ENCODE results near the gene MAB21L4. TPM values are rescaled to one million over a fixed set of nuclear protein-coding genes. Genes with fewer than 3 reads are reported as not detected.

MAB21L4 gene
- polyA plus RNA-seq, 1 of the 3 experiments (the other 2 are of a cell fraction) = not detected

DNA sequence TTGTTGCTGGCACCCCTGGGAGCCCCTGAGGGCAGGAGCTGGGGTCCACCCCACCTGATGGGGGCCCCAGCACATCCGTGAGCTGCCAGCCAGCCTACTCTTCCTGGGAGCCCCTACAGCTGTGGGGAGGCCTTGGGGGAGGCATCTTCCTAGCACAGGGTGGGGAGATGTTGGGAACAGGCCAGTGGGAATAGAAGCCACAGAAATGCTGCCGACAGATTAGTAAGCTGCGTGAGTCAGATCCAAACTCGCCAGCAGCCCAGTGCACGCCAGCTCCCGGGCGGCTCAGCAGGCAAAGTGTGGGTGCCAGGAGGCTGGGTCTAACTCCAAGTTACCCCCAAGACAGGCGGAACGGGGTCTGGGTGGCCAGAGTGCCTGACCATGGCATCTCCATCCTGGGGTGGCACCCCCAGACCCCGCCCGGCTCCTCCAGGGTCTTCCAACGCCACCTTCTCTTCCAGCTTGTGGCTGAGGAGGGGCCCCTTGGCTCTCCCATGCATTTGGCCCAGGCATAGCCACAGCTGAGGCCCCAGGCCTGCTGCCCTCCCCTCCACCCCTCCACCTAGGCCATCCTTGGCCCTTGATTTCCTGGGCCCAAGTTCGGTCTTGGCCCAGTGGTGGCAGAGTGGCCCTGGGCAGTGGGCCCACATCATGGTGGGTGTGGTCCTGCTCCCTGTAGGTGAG, 25.5 kb upstream of the MAB21L4 start:
- 19% methylated on average over 3 of the region's 13 CpGs for WGBS (ENCODE audit: low lambda C conversion rate)
- Histone ChIP-seq H3K9me2 (no peaks in the 10 kb centered on the region), H3K9ac (no peak overlapping the region), H4K20me1 (ENCODE audit: insufficient read depth) (no peaks in the 10 kb centered on the region), H3K9me3 (no peaks in the 10 kb centered on the region), H3K4me2 (peak overlapping the region; percentile 55), H3K27me3 (ENCODE audit: insufficient read depth) (no peaks in the 10 kb centered on the region), H3K79me2 (ENCODE audit: insufficient read depth) (no peaks in the 10 kb centered on the region), H3K27ac (ENCODE audit: low read depth in 2 of 2, low read length in 1 of 2) (peak overlapping the region in 1 of 2 experiments; percentile 73; a peak in 2 of 4 replicates), H3K36me3 (replicated peaks in 1 of 2; ENCODE audit: control insufficient read depth in 1 of 2, insufficient read depth in 2 of 2, low read length in 1 of 2) (no peaks in the 10 kb centered on the region), H3K4me3 (ENCODE audit: low read depth in 2 of 2, low read length in 1 of 2) (no peak overlapping the region), H3F3A (replicated peaks; ENCODE audit: insufficient read depth) (no peaks in the 10 kb centered on the region), H3K4me1 (ENCODE audit: control insufficient read depth in 1 of 2, insufficient read depth in 2 of 2, low read depth in 1 of 2, low read length in 1 of 2) (peaks cover 7 to 33% of the 10 kb centered on the region in 2 experiments; a peak in 2 of 4 replicates), H2AFZ (ENCODE audit: low read depth) (no peak overlapping the region; the same call in 1 of the 2 replicates)
- ChIA-PET CTCF (interaction anchor here (1.9 to 2.6 kb wide), 2 partner anchors 8 to 62 kb away, joined by 7 to 8 read pairs; no protein-coding TSS in a partner anchor), POLR2A (no interaction called here)
- TF ChIP-seq POLR2AphosphoS5 (IDR thresholded peaks at IDR 0.05; ENCODE audit: low read depth, low read length) = no peak
- TF ChIP-seq JUND (IDR thresholded peaks at IDR 0.05) = peak; percentile 62; the same call in 1 of the 2 replicates
- TF ChIP-seq, protein P1, sequence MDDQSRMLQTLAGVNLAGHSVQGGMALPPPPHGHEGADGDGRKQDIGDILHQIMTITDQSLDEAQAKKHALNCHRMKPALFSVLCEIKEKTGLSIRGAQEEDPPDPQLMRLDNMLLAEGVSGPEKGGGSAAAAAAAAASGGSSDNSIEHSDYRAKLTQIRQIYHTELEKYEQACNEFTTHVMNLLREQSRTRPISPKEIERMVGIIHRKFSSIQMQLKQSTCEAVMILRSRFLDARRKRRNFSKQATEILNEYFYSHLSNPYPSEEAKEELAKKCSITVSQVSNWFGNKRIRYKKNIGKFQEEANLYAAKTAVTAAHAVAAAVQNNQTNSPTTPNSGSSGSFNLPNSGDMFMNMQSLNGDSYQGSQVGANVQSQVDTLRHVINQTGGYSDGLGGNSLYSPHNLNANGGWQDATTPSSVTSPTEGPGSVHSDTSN (IDR thresholded peaks at IDR 0.05) = peak; percentile 22; the same call in 1 of the 2 replicates
- TF ChIP-seq TCF12 (IDR thresholded peaks at IDR 0.05) = peak; percentile 66; the same call in 1 of the 2 replicates
- peak in 1 of 2 experiments; percentile 32; a peak in 1 of 4 replicates for TF ChIP-seq EP300 (IDR thresholded peaks at IDR 0.05; ENCODE audit: borderline replicate concordance in 1 of 2, low read depth in 1 of 2, low read length in 1 of 2)
- TF ChIP-seq FOSL2 (IDR thresholded peaks at IDR 0.05; ENCODE audit: borderline replicate concordance, low read depth) = peak; percentile 81
- TF ChIP-seq, protein P2, sequence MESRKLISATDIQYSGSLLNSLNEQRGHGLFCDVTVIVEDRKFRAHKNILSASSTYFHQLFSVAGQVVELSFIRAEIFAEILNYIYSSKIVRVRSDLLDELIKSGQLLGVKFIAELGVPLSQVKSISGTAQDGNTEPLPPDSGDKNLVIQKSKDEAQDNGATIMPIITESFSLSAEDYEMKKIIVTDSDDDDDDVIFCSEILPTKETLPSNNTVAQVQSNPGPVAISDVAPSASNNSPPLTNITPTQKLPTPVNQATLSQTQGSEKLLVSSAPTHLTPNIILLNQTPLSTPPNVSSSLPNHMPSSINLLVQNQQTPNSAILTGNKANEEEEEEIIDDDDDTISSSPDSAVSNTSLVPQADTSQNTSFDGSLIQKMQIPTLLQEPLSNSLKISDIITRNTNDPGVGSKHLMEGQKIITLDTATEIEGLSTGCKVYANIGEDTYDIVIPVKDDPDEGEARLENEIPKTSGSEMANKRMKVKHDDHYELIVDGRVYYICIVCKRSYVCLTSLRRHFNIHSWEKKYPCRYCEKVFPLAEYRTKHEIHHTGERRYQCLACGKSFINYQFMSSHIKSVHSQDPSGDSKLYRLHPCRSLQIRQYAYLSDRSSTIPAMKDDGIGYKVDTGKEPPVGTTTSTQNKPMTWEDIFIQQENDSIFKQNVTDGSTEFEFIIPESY (IDR thresholded peaks at IDR 0.05; ENCODE audit: borderline replicate concordance, low read depth) = no peak
- TF ChIP-seq NFIC (IDR thresholded peaks at IDR 0.05; ENCODE audit: borderline replicate concordance) = peak; percentile 56; the same call in 1 of the 2 replicates
- DNase-seq = peak; percentile 25

DNA sequence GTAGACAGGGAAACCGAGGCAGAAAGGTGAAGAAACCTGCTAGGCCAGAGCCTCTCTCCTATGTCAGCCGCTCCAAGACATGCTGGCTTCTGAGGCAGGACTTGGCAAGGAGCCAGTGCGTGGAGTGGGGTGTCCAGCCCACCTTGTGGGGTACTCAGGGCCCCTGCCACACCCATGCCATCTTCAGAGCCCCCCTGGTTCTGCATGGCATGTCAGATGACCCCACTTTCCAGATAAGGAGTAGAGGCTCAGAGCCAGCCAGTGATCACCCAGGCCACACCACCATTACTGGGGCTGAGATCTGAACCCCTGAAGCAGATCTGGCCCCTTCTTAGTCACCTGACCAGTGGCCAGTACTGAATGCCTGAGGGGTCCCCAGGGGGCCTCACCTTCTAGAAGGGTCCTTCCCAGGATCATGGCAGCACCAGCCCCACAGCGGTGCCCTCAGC, 24.9 kb upstream of the MAB21L4 start:
- H3K9ac ChIP-seq = no peak overlapping the region
- H4K20me1 ChIP-seq (ENCODE audit: insufficient read depth) = no peaks in the 10 kb centered on the region
- H3K9me3 ChIP-seq = no peaks in the 10 kb centered on the region
- H3F3A ChIP-seq (replicated peaks; ENCODE audit: insufficient read depth) = no peaks in the 10 kb centered on the region
- peak; percentile 11 for DNase-seq
- peak overlapping the region in 1 of 2 experiments; percentile 73; a peak in 2 of 4 replicates for H3K27ac ChIP-seq (ENCODE audit: low read depth in 2 of 2, low read length in 1 of 2)
- TF ChIP-seq EZH2phosphoT487 (IDR thresholded peaks at IDR 0.05; ENCODE audit: borderline replicate concordance, low read depth) (no peak), TCF12 (IDR thresholded peaks at IDR 0.05) (no peak)
- TF ChIP-seq, protein P3, sequence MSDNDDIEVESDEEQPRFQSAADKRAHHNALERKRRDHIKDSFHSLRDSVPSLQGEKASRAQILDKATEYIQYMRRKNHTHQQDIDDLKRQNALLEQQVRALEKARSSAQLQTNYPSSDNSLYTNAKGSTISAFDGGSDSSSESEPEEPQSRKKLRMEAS (IDR thresholded peaks at IDR 0.05; ENCODE audit: low read depth) = no peak
- no peaks in the 10 kb centered on the region for H3K27me3 ChIP-seq (ENCODE audit: insufficient read depth)
- H3K4me1 ChIP-seq (ENCODE audit: control insufficient read depth in 1 of 2, insufficient read depth in 2 of 2, low read depth in 1 of 2, low read length in 1 of 2) = peaks cover 7 to 34% of the 10 kb centered on the region in 2 experiments; a peak in 2 of 4 replicates
- H3K79me2 ChIP-seq (ENCODE audit: insufficient read depth) = no peaks in the 10 kb centered on the region
- POLR2A ChIA-PET = no interaction called here
- CTCF ChIA-PET = interaction anchor here (1.0 to 2.6 kb wide), 2 partner anchors 63 to 70 kb away, joined by 3 to 7 read pairs; no protein-coding TSS in a partner anchor
- no peak overlapping the region for H3K4me3 ChIP-seq (ENCODE audit: low read depth in 2 of 2, low read length in 1 of 2)
- no peak overlapping the region; the same call in 1 of the 2 replicates for H2AFZ ChIP-seq (ENCODE audit: low read depth)
- no peaks in the 10 kb centered on the region for H3K9me2 ChIP-seq
- WGBS (ENCODE audit: low lambda C conversion rate) = 62% methylated on average over 3 of the region's 4 CpGs
- no peaks in the 10 kb centered on the region for H3K36me3 ChIP-seq (replicated peaks in 1 of 2; ENCODE audit: control insufficient read depth in 1 of 2, insufficient read depth in 2 of 2, low read length in 1 of 2)
- H3K4me2 ChIP-seq = peak overlapping the region; percentile 55; the same call in 1 of the 2 replicates
